GM04504 (cell line): Measurements from ENCODE around the gene PHF5A.
"Not testable (repeated sequence)": the region's sequence is repeated elsewhere in the genome, so short reads cannot be mapped to it uniquely, and the experiment has no call there.

Experiments
- DNase-seq: peaks from one replicate; pipeline ENCODE4 v3.0.0-alpha.2; 2012; ENCODE audit warnings: low read depth

PHF5A gene

GRCh38 chr22:41446639-41447434 lies 21.7 kb downstream of the PHF5A start, which contains the start of gene TOB2:
TSS of gene TOB2 (minus strand) at chr22:41446801. CDS start at chr22:41437345, 9,456 bp downstream.
- peak; percentile 87 for DNase-seq

GRCh38 chr22:41446057-41446501 lies 22.4 kb downstream of the PHF5A start:
- no peak for DNase-seq

DNA sequence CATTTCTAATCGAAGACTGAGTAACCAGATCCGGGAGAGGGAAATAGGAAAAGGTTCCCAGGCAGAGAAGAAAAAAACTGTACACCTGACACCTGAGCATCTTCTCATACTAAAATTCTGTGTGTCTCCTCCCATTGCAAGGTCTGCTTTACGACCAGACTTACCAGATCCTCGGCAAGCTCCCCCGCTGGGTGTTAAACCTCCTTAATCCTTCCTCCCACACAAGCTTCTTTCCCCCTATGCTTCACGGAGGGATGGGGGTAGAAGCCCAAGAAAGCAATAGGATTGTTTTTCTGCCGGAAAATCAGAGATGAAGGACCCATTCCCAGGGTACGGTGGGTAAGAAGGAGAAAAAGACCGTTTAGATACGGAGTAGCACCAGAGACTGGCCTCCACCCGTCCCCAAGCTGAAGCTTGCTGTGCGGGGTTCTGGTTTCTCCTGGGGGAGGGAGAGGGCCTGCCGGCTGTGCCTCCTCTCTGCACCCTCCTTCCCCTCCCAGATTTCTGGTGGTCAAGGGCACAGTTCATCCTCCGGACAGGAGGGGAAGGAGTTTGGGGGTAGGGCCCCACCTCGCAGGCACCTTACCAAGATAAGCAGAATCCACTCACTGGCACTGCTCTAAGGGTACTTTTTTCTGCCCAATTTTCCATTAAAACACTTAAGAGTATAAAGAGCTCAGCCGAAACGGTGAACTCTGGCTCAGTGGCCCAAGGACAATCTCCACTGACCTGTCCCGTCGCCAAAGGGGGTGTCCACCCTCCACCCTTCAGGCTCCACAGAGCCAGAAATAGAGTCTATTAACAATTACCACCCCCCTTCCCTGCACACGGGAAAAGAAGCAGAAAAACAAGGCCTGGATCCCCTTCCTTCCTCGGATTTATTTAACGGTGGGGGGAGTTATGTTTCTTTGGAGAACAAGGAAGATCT lies 23.1 kb downstream of the PHF5A start:
- no peak for DNase-seq

DNA sequence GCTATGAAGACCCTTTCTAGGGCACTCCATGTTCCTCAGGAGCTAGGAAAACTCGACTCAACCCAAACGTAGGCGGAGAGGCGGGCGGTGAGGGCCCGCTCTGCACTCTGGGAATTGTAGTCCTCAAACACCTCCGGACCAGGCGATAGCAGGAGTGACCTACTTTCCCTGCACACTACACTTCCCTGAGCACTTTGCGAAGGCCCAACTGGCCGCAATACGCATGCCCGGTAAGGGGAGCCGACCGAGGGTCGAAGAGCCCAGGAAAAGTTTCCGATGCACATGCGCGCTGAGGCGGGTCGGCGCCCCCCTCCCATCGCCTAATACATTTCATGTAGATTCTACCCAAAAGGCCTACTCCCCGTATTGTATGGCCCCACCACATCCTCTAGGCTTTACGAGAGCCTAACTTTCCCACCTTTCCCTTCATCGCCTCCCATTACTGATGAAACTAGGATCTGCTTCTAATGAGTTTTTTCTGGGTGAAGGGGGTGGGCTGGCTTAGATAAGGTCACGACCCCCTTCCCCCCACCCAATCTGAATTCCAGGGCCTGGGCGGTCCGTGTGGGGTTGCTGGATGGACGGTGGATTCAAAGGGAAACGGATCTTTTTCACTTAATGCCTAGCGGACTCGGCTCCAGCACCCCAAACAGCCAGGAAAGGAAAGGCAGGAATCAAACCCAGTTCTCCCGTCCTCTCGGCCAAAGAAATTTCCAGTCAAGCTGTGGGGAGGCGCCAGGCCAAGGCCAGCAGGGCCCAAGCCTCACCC lies 23.9 kb downstream of the PHF5A start:
- peak; percentile 87 for DNase-seq

DNA sequence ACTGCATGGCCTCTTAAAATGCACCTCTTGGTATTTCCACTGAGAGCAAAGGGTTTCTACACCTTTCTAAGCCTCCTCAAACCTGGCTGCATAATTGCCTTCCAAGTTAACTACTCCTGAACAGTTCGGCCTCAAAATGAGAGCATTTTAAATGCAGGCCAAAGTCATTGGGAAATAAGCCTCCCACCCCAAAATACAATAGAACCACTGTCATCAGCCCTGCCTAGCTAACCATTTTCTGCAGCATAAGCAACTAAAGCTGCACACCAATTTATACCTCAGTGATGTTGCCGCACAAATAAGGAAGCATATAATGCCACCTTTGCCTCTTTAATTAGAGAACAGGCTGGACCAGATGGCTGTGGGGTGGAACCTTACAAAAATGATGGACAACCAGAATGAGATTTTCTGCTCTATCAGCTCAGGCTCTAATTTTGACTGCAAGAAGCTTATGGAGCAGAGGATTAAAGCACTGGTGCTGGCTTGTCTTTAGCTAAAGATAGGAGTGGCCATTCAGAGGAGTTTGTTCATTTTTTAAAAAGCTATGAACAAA lies 26.2 kb downstream of the PHF5A start:
- no peak for DNase-seq

DNA sequence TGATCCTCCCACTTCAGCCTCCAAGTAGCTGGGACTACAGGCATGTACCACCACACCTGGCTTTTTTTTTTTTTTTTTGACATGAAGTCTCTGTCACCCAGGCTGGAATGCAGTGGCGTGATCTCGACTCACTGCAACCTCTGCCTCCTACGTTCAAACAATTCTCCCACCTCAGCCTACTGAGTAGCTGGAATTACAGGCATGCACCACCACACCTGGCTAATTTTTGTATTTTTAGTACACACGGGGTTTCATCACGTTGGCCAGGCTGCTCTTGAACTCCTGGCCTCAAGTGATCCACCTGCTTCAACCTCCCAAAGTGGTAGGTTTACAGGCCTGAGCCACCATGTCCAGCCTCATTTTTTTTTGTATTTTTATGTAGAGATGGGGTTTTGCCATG lies 28.0 kb downstream of the PHF5A start:
- DNase-seq = not testable (repeated sequence)

DNA sequence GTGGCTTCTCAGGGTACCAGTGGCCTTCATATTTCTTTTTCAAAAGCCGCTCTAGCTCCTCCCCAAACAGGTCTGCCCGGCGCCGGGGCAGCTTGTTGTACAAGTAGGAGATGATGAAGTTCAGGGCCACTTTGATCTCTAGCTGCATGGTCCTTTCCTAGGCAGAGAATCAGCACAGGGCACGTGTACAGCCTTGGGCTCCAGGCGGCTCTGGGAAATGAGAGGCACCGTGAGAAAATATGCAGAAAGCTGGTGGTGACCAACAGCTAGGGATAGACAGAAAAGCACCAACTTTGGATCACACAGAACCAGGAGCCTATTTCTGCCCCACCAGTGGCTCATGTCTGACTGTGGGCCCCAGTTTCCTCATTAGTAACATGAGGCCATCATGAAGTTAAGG lies 31.3 kb downstream of the PHF5A start:
- DNase-seq = no peak

DNA sequence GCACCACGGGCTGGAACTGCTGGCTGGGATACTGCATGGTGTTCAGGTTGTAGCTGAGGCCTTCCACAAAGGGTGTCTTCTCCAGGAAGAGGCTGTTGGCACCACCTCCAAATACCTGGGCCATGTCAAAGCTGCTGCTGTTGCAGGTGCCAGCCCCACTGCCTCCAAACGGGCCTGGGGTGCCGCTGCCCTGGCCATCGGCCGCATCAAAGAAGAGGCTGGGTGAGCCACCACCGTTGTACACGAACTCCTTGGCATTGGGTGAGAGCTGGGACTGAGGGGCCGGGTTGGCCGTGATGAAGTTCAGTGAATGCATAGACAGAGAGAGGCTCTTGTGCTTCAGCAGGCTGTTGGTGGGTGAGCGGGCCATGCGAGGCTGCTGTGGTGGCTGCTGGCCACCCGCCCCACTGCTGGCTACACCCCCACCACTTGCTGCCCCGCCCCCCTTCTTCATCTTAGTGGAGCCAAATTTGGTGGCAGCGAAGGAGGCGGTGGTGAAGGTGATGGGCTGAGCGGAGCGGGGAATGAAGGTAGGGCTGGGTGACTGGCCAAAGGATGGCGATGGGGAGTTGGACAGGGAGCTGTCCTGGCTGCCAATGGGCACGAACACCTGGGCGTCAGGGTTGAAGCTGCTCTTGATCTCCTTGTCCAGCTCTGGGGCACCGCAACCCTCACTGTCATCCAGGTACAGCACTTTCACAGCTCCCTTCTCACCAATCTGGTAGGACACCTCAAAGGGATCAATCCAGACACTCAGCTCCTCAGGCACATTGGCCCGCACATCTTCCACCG lies 32.0 kb downstream of the PHF5A start:
- DNase-seq = no peak

GRCh38 chr22:41435560-41435959 lies 32.9 kb downstream of the PHF5A start:
- DNase-seq = no peak

- not testable (repeated sequence) for DNase-seq
These were observed 34.0 kb downstream of the PHF5A start for GRCh38 chr22:41434361-41435003.

DNA sequence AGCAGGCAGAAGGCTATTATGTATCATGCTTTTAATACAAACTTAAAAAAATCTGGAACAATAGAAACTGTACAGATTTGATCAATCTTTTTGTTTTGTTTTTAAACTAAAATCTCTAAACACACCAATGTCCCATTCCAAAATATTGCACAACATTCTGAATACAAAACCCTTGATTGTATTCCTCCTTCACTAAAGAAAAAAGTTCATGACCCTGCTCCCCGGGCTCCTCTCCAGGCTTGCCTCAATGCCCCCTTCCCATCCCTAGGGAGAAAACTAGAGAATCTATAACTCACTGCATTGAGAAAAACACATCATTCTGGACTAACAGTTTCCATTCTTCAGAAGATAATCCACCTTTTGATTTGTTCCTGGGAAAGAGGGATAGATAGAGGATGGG lies 35.0 kb downstream of the PHF5A start:
- DNase-seq = not testable (repeated sequence)

DNA sequence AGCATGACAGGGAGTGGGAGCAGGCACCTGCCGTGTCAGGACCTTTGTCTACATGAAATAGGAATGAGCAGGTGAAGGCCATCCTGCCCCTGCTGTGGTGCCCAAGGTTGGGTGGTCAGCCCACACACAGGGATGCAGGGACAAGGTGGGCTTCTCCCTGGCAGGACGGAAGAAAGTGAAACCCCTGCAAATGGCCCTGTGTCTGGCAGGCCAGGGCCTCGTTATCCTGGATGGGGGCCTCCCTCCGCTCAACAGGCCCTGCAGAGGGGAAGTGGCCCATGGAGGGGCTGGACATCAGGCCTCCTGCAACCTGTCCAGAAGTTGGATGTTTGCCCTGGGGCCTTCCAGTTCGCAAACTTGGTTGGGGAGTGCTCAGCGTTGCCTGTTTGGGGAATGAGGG lies 36.8 kb downstream of the PHF5A start:
- DNase-seq = no peak

DNA sequence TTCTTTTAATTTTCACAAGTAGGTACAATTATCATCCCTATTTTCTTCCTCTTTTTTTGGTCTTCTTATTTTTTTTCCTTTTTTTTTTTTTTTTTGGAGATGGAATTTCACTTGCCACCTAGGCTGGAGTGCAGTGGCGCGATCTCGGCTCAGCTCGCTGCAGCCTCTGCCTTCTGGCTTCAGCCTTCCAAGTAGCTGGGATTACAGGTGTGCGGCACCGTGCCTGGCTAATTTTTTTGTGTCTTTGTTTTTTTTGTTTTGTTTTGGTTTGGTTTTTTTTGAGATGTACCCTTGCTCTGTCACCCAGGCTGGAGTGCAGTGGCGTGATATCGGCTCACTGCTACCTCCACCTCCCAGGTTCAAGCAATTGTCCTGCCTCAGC lies 38.5 kb downstream of the PHF5A start:
- DNase-seq = no peak

- no peak for DNase-seq
These were observed 39.1 kb downstream of the PHF5A start for GRCh38 chr22:41429232-41429950.

DNA sequence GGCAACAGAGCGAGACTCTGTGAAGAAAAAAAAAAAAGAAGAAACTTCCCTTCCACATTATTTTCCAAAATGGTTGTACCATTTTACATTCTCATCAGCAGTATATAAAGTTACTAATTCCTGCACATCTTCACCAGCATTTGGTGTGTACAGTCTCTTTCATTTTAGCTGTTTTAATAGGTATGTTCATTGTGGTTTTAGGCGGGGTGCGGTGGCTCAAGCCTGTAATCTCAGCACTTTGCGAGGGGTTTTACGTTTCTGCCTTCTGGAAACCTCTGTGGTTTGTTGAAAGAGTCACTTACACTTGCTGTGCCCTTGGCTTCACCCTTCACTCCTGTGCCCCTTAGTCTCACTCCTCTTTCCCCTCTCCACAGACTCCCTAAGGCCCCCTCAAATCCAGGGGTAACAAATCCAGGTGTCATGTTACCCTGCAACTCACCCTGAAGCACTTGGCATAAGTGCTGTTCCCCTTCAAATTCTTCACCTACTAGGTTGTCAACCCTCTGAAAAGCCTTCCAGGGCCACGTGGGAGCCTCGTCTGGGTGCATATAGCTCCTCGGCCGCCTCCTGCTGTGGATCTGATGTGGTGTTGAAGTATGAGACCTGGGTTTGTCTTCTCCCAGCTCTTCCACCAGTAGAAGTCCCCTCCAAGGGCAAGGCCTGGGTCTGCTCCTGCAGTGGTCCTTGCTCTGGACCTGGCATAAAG lies 42.7 kb downstream of the PHF5A start:
- DNase-seq = no peak

DNA sequence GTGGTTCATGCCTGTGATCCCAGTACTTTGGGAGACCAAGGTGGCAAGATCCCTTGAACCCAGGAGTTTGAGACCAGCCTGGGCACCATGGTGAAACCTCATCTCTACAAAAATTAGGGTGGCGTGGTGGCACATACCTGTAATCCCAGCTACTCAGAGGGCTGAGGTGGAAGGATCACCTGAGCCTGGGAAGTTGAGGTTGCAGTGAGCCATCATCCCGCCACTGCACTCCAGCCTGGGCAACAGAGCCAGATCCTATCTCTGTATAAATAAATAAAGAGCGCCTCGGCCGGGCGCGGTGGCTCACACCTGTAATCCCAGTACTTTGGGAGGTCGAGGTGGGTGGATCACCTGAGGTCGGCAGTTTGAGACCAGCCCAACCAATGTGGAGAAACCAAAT lies 49.8 kb downstream of the PHF5A start:
- no peak for DNase-seq

- no peak for DNase-seq
These were observed 50.7 kb downstream of the PHF5A start for GRCh38 chr22:41417622-41418390.

DNA sequence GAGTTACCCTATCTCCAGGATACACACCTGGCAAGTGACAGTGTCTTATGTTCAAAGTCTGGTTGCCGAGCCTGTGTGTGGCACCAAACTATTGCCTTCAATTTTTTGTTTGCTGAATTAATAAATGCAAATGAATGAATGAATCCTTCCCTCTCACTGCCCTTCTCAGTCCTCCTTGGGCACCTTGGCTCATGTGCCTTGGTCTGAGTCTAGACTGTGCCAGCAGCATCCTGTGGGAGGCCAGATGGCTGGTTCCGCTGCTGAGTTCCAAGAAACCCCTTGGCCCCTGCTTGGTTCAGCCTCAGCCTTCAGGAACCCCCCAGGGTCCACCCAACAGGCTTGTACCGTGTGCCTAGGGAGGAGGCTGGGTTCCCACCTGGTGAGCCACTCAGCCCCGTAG lies 52.9 kb downstream of the PHF5A start:
- no peak for DNase-seq
